H1 (cell line): Measurements from ENCODE around the gene R3HDM4.

Experiments
- CBX5 ChIP-seq: fragments of 300-800, 300-1000 bp; sonication (generic); IDR thresholded peaks from 2 replicates; pipeline ENCODE4 v1.7.1; 2016; ENCODE audit warnings: antibody characterized with exemption, low read length, low read depth
- CEBPB ChIP-seq: IDR thresholded peaks from 2 replicates; pipeline ENCODE4 v1.6.1; 2012; ENCODE audit warnings: low read depth, low read length
- MAFK ChIP-seq: IDR thresholded peaks from 2 replicates; pipeline ENCODE4 v1.6.1; 2012; ENCODE audit warnings: low read depth, mild to moderate bottlenecking, improper control_type of control experiment, low read length
- PHF8 ChIP-seq: fragments of 200-600 bp; sonication (generic); conservative IDR thresholded peaks from 2 replicates; pipeline ENCODE4 v1.7.1; 2012; ENCODE audit warnings: low read depth, mild to moderate bottlenecking, inconsistent platforms, low read length, moderate library complexity
- POLR2AphosphoS5 ChIP-seq: IDR thresholded peaks from 2 replicates; pipeline ENCODE4 v1.6.1; 2011; ENCODE audit warnings: low read depth, low read length
- RAD21 ChIP-seq, 2 experiments: IDR thresholded peaks in 1 of 2; conservative IDR thresholded peaks in 1 of 2; 2 replicates each; pipeline ENCODE4 v1.6.1; 2011; ENCODE audit warnings: low read depth in 2 of 2, low read length in 2 of 2, improper control_type of control experiment in 1 of 2, inconsistent platforms in 1 of 2, mild to moderate bottlenecking in 1 of 2, moderate library complexity in 1 of 2
- SIN3A ChIP-seq, 2 experiments: IDR thresholded peaks in 1 of 2; conservative IDR thresholded peaks in 1 of 2; 2 replicates each; pipeline ENCODE4 v1.6.1; 2011 to 2012; ENCODE audit warnings: low read length in 2 of 2, improper control_type of control experiment in 1 of 2, low read depth in 1 of 2, mild to moderate bottlenecking in 1 of 2
- SUZ12 ChIP-seq: fragments of 200-600 bp; sonication (generic); IDR thresholded peaks from 2 replicates; pipeline ENCODE4 v1.6.1; 2012; ENCODE audit warnings: mild to moderate bottlenecking, inconsistent platforms, low read length, moderate library complexity, mixed read lengths
- TEAD4 ChIP-seq: IDR thresholded peaks from 2 replicates; pipeline ENCODE4 v1.6.1; 2012; ENCODE audit warnings: low read depth, low read length, inconsistent platforms, mixed read lengths
- YY1 ChIP-seq: IDR thresholded peaks from 2 replicates; pipeline ENCODE4 v1.6.1; 2011; ENCODE audit warnings: low read depth, mild to moderate bottlenecking, low read length
- TF ChIP-seq, protein P1 (sequence below), 3 experiments: IDR thresholded peaks; 1 replicate in 2 of 3; 2 replicates in 1 of 3; pipeline versions ENCODE4 v1.5.1 to v1.6.1; 2011; ENCODE audit warnings: low read length in 3 of 3, mild to moderate bottlenecking in 3 of 3, inconsistent platforms in 2 of 3, low read depth in 1 of 3, moderate library complexity in 1 of 3; ENCODE audit not compliant: insufficient read depth in 1 of 3; ENCODE audit errors: control extremely low read depth in 1 of 3

DNA sequence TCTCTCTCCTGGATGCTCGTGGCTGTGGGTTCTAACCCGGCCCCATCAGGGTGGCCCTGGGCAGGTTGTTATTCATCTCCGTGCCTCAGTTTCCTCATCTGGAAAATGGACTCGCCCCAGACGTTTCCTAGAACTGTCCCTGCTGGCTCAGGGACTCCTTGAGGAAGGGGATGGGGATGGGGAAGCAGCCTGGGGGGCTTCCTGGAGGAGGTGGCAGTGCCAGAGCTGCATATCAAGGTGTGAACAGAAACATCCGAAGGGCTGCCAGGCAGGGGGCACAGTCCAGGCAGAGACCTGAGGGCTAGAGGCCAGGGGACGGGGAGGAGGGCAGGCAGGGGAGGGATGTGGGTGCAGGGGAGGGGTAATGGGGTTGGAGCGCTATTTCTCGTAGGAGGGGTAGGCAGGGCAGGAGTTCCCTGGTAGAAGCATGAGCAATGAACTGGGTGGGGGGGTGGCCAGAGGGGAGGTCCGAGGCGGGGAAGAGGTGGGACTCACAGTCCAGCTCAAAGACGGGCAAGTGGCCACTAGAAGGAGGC lies 64.6 kb downstream of the R3HDM4 start:
- TF ChIP-seq MAFK (no peak), CBX5 (no peak), SIN3A (conservative IDR thresholded peaks at IDR 0.05 in 1 of 2, IDR thresholded peaks at IDR 0.05 in 1 of 2; ENCODE audit: low read depth in 1 of 2, low read length in 2 of 2) (no peak), PHF8 (no peak), CEBPB (no peak), SUZ12 (no peak), YY1 (no peak), TEAD4 (no peak), POLR2AphosphoS5 (no peak), RAD21 (IDR thresholded peaks at IDR 0.05 in 1 of 2, conservative IDR thresholded peaks at IDR 0.05 in 1 of 2; ENCODE audit: low read depth in 2 of 2, low read length in 2 of 2) (no peak)
- TF ChIP-seq, protein P1, sequence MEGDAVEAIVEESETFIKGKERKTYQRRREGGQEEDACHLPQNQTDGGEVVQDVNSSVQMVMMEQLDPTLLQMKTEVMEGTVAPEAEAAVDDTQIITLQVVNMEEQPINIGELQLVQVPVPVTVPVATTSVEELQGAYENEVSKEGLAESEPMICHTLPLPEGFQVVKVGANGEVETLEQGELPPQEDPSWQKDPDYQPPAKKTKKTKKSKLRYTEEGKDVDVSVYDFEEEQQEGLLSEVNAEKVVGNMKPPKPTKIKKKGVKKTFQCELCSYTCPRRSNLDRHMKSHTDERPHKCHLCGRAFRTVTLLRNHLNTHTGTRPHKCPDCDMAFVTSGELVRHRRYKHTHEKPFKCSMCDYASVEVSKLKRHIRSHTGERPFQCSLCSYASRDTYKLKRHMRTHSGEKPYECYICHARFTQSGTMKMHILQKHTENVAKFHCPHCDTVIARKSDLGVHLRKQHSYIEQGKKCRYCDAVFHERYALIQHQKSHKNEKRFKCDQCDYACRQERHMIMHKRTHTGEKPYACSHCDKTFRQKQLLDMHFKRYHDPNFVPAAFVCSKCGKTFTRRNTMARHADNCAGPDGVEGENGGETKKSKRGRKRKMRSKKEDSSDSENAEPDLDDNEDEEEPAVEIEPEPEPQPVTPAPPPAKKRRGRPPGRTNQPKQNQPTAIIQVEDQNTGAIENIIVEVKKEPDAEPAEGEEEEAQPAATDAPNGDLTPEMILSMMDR (IDR thresholded peaks at IDR 0.05; ENCODE audit: control extremely low read depth in 1 of 3, insufficient read depth in 1 of 3, low read depth in 1 of 3, low read length in 3 of 3): no peak
